ENCODE results near the gene CHID1. TPM values are rescaled to one million over a fixed set of nuclear protein-coding genes. Genes with fewer than 3 reads are reported as not detected.

CHID1 gene
- total and polyA plus RNA-seq, 7 experiments from 2014 or later = 30.8 to 61.0 (median 55.3) TPM

DNA sequence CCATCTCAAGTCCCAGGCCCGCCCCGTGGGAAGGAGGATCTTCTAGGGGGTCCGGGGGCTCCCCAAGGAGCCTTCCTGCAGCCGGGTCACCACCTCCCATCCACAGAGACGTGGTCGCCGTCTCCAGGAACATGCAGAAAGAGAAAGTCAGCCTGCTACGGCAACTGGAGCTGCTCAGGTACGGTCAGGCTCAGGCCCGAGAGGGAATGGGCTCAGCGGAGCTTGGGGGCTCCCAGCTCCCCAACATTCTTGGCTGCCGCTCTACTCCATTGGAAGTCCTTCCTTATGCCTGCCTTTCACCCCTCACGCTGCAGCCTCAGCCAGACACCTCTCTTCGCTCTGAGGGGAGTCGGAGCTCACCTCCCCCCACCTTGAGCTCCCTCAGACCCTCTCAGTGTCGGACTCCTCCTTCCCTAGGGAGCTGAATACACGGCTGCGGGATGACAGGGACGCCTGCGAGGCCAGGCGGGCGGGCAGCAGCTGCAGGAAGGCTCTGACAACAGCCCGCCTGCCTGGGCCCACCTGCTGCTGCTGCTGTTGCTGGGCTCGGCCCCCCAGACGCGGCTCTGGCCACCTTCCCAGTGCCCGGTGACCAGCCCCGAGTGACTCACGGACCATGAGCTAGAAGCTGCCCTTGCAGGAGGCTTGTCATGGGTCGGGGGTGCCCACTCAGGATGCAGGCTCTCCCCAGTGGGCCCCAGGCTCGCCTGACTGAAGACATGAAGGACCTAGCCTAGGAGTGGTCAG lies 79.3 kb downstream of the CHID1 start:
- Histone ChIP-seq H3K4me3 (ENCODE audit: low read length) (no peak overlapping the region), H3K27ac (ENCODE audit: low read depth, low read length) (no peak overlapping the region), H3K4me1 (ENCODE audit: control insufficient read depth in 2 of 2, insufficient read depth in 2 of 2, low read length in 2 of 2) (peaks cover 15 to 43% of the 10 kb centered on the region in 2 donors), H3K36me3 (ENCODE audit: control insufficient read depth in 2 of 3, insufficient read depth in 3 of 3, low read length in 3 of 3) (no peaks in the 10 kb centered on the region), H3K27me3 (ENCODE audit: control insufficient read depth in 2 of 2, insufficient read depth in 2 of 2, low read length in 2 of 2) (peaks cover 0 to 11% of the 10 kb centered on the region in 2 donors), H3K9me3 (ENCODE audit: control insufficient read depth in 2 of 3, low read length in 3 of 3) (no peaks in the 10 kb centered on the region)
- peaks cover 5 to 37% (median 32%) of the 10 kb centered on the region in 7 donors for H3K4me1 Mint-ChIP-seq
- ATAC-seq (no peak), DNase-seq (no peak)
- intact Hi-C loops (cut with micrococcal nuclease) = no loop called here
- peaks cover 0 to 1% (median 0%) of the 10 kb centered on the region in 11 donors for H3K9me3 Mint-ChIP-seq
- H3K4me3 Mint-ChIP-seq = peak overlapping the region; percentile 29 to 83 (median 60)
- H3K27me3 Mint-ChIP-seq = peaks cover 14 to 53% (median 24%) of the 10 kb centered on the region in 5 donors
- ChIA-PET POLR2A (interaction anchor here (0.5 to 7.8 kb wide), 6 partner anchors 11 to 270 kb away, joined by 3 to 79 read pairs (median 7); partner anchors contain the start of genes PIDD1, PNPLA2, POLR2L and RPLP2), CTCF (interaction anchor here (1.1 kb wide), 1 partner anchor 13 kb away, joined by 3 read pairs; the partner anchor contains the start of gene PNPLA2)
- peak overlapping the region in 1 of 9 donors; percentile 9 for H3K27ac Mint-ChIP-seq
- H3K36me3 Mint-ChIP-seq = peaks cover 0 to 3% (median 0%) of the 10 kb centered on the region in 5 donors

DNA sequence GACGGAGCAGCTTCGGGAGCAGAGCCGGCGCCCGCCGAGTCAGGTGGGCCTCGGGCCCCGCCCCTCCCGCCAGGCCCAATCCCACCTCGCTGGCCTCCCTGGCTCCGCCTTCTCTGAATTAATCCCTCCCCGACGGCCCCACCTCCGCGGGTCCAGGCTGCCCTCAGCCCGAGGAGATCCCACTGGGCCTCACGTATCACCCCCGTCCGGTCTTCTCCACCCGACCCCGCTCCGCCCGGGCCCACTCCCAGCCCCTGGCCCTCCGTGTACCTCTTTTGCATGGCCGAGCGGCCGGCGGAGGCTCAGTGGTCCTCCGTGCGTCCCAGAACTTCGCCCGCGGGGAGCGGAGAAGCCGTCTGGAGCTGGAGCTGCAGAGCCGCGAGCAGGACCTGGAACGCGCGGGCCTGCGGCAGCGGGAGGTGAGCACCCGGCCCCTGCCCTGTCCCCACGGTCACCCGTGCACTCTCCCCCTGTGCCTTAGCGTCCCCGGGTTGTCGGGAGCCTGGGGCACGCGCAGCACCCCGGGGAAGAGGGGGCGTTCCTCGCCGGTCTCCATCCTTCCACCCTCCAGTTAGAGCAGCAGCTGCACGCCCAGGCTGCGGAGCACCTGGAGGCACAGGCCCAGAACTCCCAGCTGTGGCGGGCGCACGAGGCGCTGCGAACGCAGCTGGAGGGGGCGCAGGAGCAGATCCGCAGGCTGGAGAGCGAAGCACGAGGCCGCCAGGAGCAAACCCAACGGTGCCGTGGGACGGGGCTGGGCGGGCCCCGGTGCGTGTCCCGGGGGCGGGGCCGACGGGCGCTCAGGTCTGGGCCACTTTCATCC lies 80.1 kb downstream of the CHID1 start:
- peaks cover 5 to 37% (median 32%) of the 10 kb centered on the region in 7 donors for H3K4me1 Mint-ChIP-seq
- Histone ChIP-seq H3K9me3 (ENCODE audit: control insufficient read depth in 2 of 3, low read length in 3 of 3) (no peaks in the 10 kb centered on the region), H3K27ac (ENCODE audit: low read depth, low read length) (no peak overlapping the region), H3K36me3 (ENCODE audit: control insufficient read depth in 2 of 3, insufficient read depth in 3 of 3, low read length in 3 of 3) (no peaks in the 10 kb centered on the region), H3K27me3 (ENCODE audit: control insufficient read depth in 2 of 2, insufficient read depth in 2 of 2, low read length in 2 of 2) (peaks cover 0 to 11% of the 10 kb centered on the region in 2 donors), H3K4me1 (ENCODE audit: control insufficient read depth in 2 of 2, insufficient read depth in 2 of 2, low read length in 2 of 2) (peaks cover 16 to 47% of the 10 kb centered on the region in 2 donors), H3K4me3 (ENCODE audit: low read length) (peak overlapping the region; percentile 35)
- no peak overlapping the region for H3K27ac Mint-ChIP-seq
- intact Hi-C loops (cut with micrococcal nuclease) = loop anchor here in 1 of 2 donors (1.0 kb wide), 1 partner anchor 10 kb away; no protein-coding TSS in a partner anchor
- DNase-seq = peak in 1 of 9 donors; percentile 65
- peak; percentile 46 for ATAC-seq
- peaks cover 0 to 1% (median 0%) of the 10 kb centered on the region in 11 donors for H3K9me3 Mint-ChIP-seq
- POLR2A ChIA-PET = interaction anchor here (0.5 to 7.8 kb wide), 5 partner anchors 12 to 269 kb away, joined by 3 to 79 read pairs (median 9); partner anchors contain the start of genes PNPLA2, POLR2L, RPLP2 and TSPAN4
- peaks cover 0 to 3% (median 0%) of the 10 kb centered on the region in 5 donors for H3K36me3 Mint-ChIP-seq
- peak overlapping the region; percentile 25 to 83 (median 52) for H3K4me3 Mint-ChIP-seq
- H3K27me3 Mint-ChIP-seq = peaks cover 14 to 53% (median 24%) of the 10 kb centered on the region in 5 donors
- CTCF ChIA-PET = interaction anchor here (1.0 to 1.1 kb wide), 2 partner anchors 12 kb away, joined by 3 read pairs; partner anchors contain the start of gene PNPLA2

- peaks cover 5 to 37% (median 32%) of the 10 kb centered on the region in 7 donors for H3K4me1 Mint-ChIP-seq
- ATAC-seq (no peak), DNase-seq (no peak)
- ChIA-PET CTCF (interaction anchor here (1.0 kb wide), 1 partner anchor 11 kb away, joined by 3 read pairs; the partner anchor contains the start of gene PNPLA2), POLR2A (interaction anchor here (2.0 to 7.8 kb wide), 4 partner anchors 11 to 21 kb away, joined by 7 to 79 read pairs (median 20); partner anchors contain the start of genes PNPLA2, POLR2L, RPLP2 and TSPAN4)
- H3K36me3 Mint-ChIP-seq = peaks cover 0 to 6% (median 3%) of the 10 kb centered on the region in 5 donors
- no peak overlapping the region for H3K27ac Mint-ChIP-seq
- intact Hi-C loops (cut with micrococcal nuclease) = loop anchor here in 1 of 2 donors (1.0 kb wide), 1 partner anchor 10 kb away; no protein-coding TSS in a partner anchor
- no peaks in the 10 kb centered on the region for H3K9me3 ChIP-seq (ENCODE audit: control insufficient read depth in 2 of 3, low read length in 3 of 3)
- H3K4me3 Mint-ChIP-seq = peak overlapping the region in 9 of 10 donors; percentile 23 to 83 (median 54)
- H3K4me1 ChIP-seq (ENCODE audit: control insufficient read depth in 2 of 2, insufficient read depth in 2 of 2, low read length in 2 of 2) = peaks cover 16 to 47% of the 10 kb centered on the region in 2 donors
- peak overlapping the region; percentile 35 for H3K4me3 ChIP-seq (ENCODE audit: low read length)
- peaks cover 0 to 6% (median 0%) of the 10 kb centered on the region in 3 experiments for H3K36me3 ChIP-seq (ENCODE audit: control insufficient read depth in 2 of 3, insufficient read depth in 3 of 3, low read length in 3 of 3)
- no peak overlapping the region for H3K27ac ChIP-seq (ENCODE audit: low read depth, low read length)
- peaks cover 0 to 11% of the 10 kb centered on the region in 2 donors for H3K27me3 ChIP-seq (ENCODE audit: control insufficient read depth in 2 of 2, insufficient read depth in 2 of 2, low read length in 2 of 2)
- H3K27me3 Mint-ChIP-seq = peaks cover 14 to 53% (median 24%) of the 10 kb centered on the region in 5 donors
- H3K9me3 Mint-ChIP-seq = peaks cover 0 to 3% (median 0%) of the 10 kb centered on the region in 11 donors
Observed at GRCh38 chr11:829847-830294, 80.7 kb downstream of the CHID1 start.

DNA sequence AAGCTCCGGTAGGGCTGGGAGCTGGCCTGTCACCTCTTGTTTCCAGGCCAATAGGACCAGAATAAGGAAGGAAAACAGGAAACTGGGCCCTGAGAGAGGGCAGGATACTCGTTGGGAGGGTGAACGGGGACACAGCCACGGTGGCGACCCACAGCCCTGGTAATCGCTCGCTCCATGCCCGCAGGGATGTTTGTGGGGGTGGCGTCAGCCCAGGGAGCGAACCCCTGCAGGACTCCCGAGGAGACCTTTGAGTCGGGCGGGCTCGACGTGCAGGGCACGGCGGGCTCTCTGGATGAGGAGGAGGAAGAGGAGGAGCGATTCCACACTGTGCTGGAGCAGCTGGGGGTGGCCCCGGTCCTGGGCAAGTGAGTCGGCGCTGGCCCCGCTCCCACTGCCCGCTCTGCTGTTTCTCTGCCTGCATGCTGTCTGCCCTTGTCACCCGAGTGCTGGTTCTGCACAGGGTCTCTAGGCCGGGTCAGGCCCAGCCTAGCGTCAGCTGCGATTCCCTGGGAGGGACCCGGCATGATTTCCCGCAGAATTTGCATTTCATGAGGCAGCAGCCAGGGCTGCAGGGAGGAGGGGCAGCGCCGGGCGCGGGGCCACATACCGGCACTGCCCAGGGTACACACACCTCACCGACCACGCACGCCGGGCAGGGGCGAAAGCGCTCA lies 81.3 kb downstream of the CHID1 start:
- no peak overlapping the region for H3K4me3 ChIP-seq (ENCODE audit: low read length)
- POLR2A ChIA-PET = interaction anchor here (2.0 to 7.8 kb wide), 4 partner anchors 11 to 20 kb away, joined by 7 to 79 read pairs (median 20); partner anchors contain the start of genes PNPLA2, POLR2L, RPLP2 and TSPAN4
- no peak overlapping the region for H3K27ac ChIP-seq (ENCODE audit: low read depth, low read length)
- Mint-ChIP-seq H3K9me3 (peaks cover 0 to 3% (median 0%) of the 10 kb centered on the region in 11 donors), H3K27ac (no peak overlapping the region), H3K4me3 (peak overlapping the region in 9 of 10 donors; percentile 48 to 83 (median 60)), H3K36me3 (peaks cover 0 to 9% (median 3%) of the 10 kb centered on the region in 5 donors), H3K27me3 (peaks cover 14 to 52% (median 24%) of the 10 kb centered on the region in 5 donors), H3K4me1 (peaks cover 5 to 36% (median 32%) of the 10 kb centered on the region in 7 donors)
- ATAC-seq (no peak), DNase-seq (no peak)
- no peaks in the 10 kb centered on the region for H3K9me3 ChIP-seq (ENCODE audit: control insufficient read depth in 2 of 3, low read length in 3 of 3)
- H3K4me1 ChIP-seq (ENCODE audit: control insufficient read depth in 2 of 2, insufficient read depth in 2 of 2, low read length in 2 of 2) = peaks cover 16 to 47% of the 10 kb centered on the region in 2 donors
- intact Hi-C loops (cut with micrococcal nuclease) = no loop called here
- peaks cover 0 to 11% (median 0%) of the 10 kb centered on the region in 3 experiments for H3K36me3 ChIP-seq (ENCODE audit: control insufficient read depth in 2 of 3, insufficient read depth in 3 of 3, low read length in 3 of 3)
- H3K27me3 ChIP-seq (ENCODE audit: control insufficient read depth in 2 of 2, insufficient read depth in 2 of 2, low read length in 2 of 2) = peaks cover 0 to 11% of the 10 kb centered on the region in 2 donors
- CTCF ChIA-PET = interaction anchor here (0.9 to 1.0 kb wide), 2 partner anchors 11 to 19 kb away, joined by 3 to 4 read pairs; partner anchors contain the start of gene PNPLA2

DNA sequence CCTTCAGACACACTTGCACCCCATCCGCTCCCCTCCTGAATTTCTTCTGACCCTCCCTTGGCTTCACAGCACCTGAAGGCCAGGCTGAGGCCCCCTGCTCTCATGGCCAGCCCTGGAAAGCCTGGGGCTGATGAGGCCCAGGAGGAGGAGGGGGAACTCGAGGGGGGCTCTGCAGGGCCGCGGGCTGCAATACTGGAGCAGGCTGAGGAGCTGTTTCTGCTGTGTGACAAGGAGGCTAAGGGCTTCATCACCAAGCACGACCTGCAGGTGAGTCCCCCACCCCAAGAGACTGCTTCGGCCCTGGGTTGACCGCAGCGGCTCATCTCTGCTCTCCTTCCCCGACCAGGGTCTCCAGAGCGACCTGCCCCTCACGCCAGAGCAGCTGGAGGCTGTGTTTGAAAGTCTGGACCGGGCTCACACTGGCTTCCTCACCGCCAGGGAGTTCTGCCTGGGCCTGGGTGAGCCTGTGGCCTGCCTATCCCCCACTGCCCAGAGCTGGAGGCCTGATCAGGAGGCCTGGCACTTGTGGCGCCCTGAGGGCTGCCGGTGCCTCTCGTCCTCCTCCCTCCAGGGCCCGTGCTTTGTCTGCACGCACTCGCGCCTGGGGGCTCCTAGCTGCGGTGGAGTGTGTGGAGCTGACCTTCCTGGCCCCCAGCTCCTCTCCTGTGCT lies 82.0 kb downstream of the CHID1 start:
- H3K4me3 ChIP-seq (ENCODE audit: low read length) = no peak overlapping the region

More for the DNA sequence above, 82.0 kb downstream of the CHID1 start:
- Mint-ChIP-seq H3K36me3 (peaks cover 0 to 9% (median 3%) of the 10 kb centered on the region in 5 donors), H3K27me3 (peaks cover 14 to 46% (median 20%) of the 10 kb centered on the region in 5 donors), H3K9me3 (peaks cover 0 to 3% (median 0%) of the 10 kb centered on the region in 11 donors), H3K27ac (no peak overlapping the region), H3K4me3 (peak overlapping the region in 9 of 10 donors; percentile 32 to 83 (median 71)), H3K4me1 (peaks cover 0 to 30% (median 25%) of the 10 kb centered on the region in 7 donors)
- Histone ChIP-seq H3K27me3 (ENCODE audit: control insufficient read depth in 2 of 2, insufficient read depth in 2 of 2, low read length in 2 of 2) (peaks cover 0 to 11% of the 10 kb centered on the region in 2 donors), H3K9me3 (ENCODE audit: control insufficient read depth in 2 of 3, low read length in 3 of 3) (no peaks in the 10 kb centered on the region), H3K4me1 (ENCODE audit: control insufficient read depth in 2 of 2, insufficient read depth in 2 of 2, low read length in 2 of 2) (peaks cover 16 to 47% of the 10 kb centered on the region in 2 donors), H3K36me3 (ENCODE audit: control insufficient read depth in 2 of 3, insufficient read depth in 3 of 3, low read length in 3 of 3) (peaks cover 0 to 18% (median 0%) of the 10 kb centered on the region in 3 experiments), H3K27ac (ENCODE audit: low read depth, low read length) (no peak overlapping the region)
- ChIA-PET CTCF (interaction anchor here (0.9 kb wide), 1 partner anchor 20 kb away, joined by 4 read pairs; no protein-coding TSS in a partner anchor), POLR2A (interaction anchor here (0.6 to 7.8 kb wide), 5 partner anchors 10 to 48 kb away, joined by 3 to 79 read pairs (median 9); partner anchors contain the start of genes PNPLA2, POLR2L, RPLP2 and TSPAN4)
- ATAC-seq = no peak
- intact Hi-C loops (cut with micrococcal nuclease) = no loop called here
- DNase-seq = no peak

All from naive thymus-derived CD4-positive, alpha-beta T cell (primary cell).